Keratinocyte (primary cell): ENCODE data around the gene CTCF. TPM values are rescaled to one million over a fixed set of nuclear protein-coding genes. Genes with fewer than 3 reads are reported as not detected.

Experiments
- DNase-seq: peaks from one replicate; pipeline ENCODE4 v3.0.0-alpha.2; 2011; ENCODE audit warnings: low read depth, missing footprints, low spot score
- FAIRE-seq: peaks from 2 replicates; lab custom pipeline; 2011; peaks lifted over from hg19 to GRCh38; lab: Jason Lieb, UNC
- H2AFZ ChIP-seq: 2 replicates; pipeline ENCODE4 v1.6.0; 2012; ENCODE audit warnings: low read length, control low read depth, inconsistent platforms; ENCODE audit not compliant: control insufficient read depth
- H3K27ac ChIP-seq: 2 replicates; pipeline ENCODE4 v1.5.1; 2011; ENCODE audit warnings: low read length; ENCODE audit not compliant: control insufficient read depth, insufficient read depth
- H3K27me3 ChIP-seq: 3 replicates; pipeline ENCODE4 v1.6.0; 2011; ENCODE audit warnings: low read length; ENCODE audit not compliant: control insufficient read depth, insufficient read depth; ENCODE audit errors: extremely low read depth
- H3K36me3 ChIP-seq, 2 experiments: 2 replicates in 1 of 2; 3 replicates in 1 of 2; pipeline ENCODE4 v1.5.1; 2011; ENCODE audit warnings: low read length in 2 of 2, mild to moderate bottlenecking in 1 of 2; ENCODE audit not compliant: control insufficient read depth in 2 of 2, insufficient read depth in 2 of 2; ENCODE audit errors: extremely low read depth in 1 of 2
- H3K4me1 ChIP-seq: 3 replicates; pipeline ENCODE4 v1.5.1; 2011; ENCODE audit warnings: low read length; ENCODE audit not compliant: control insufficient read depth, insufficient read depth; ENCODE audit errors: extremely low read depth
- H3K4me2 ChIP-seq: 3 replicates; pipeline ENCODE4 v1.6.0; 2011; ENCODE audit warnings: low read depth, low read length; ENCODE audit not compliant: control insufficient read depth, insufficient read depth; ENCODE audit errors: extremely low read depth
- H3K4me3 ChIP-seq, 3 experiments: fragments of 200-600 bp in 1 of 3; sonication (generic) in 1 of 3; 2 replicates in 2 of 3; 3 replicates in 1 of 3; pipeline ENCODE4 v1.5.1; 2011 to 2016; ENCODE audit warnings: low read length in 3 of 3, mild to moderate bottlenecking in 3 of 3, control low read depth in 2 of 3, inconsistent platforms in 1 of 3, low read depth in 1 of 3, mixed read lengths in 1 of 3, mixed run types in 1 of 3, moderate library complexity in 1 of 3; ENCODE audit not compliant: control insufficient read depth in 2 of 3, insufficient read depth in 2 of 3; ENCODE audit errors: extremely low read depth in 1 of 3
- H3K79me2 ChIP-seq: 2 replicates; pipeline ENCODE4 v1.6.0; 2012; ENCODE audit warnings: low read length; ENCODE audit not compliant: control insufficient read depth, insufficient read depth
- H3K9ac ChIP-seq: 3 replicates; pipeline ENCODE4 v1.6.0; 2011; ENCODE audit warnings: low read length; ENCODE audit not compliant: control insufficient read depth, insufficient read depth; ENCODE audit errors: extremely low read depth
- H3K9me1 ChIP-seq: 3 replicates; pipeline ENCODE4 v1.6.0; 2011; ENCODE audit warnings: low read length; ENCODE audit not compliant: control insufficient read depth, insufficient read depth; ENCODE audit errors: extremely low read depth
- H3K9me3 ChIP-seq: 2 replicates; pipeline ENCODE4 v1.5.1; 2012; ENCODE audit warnings: low read depth, low read length; ENCODE audit not compliant: control insufficient read depth
- H4K20me1 ChIP-seq: 3 replicates; pipeline ENCODE4 v1.6.0; 2011; ENCODE audit warnings: low read length; ENCODE audit not compliant: control insufficient read depth, insufficient read depth; ENCODE audit errors: extremely low read depth
- EZH2 ChIP-seq: IDR thresholded peaks from one replicate; pipeline ENCODE4 v1.6.1; 2012; ENCODE audit warnings: inconsistent platforms, mild to moderate bottlenecking, low read length, moderate library complexity
- dilution Hi-C: fragments of 300-500 bp; cut with MboI; formaldehyde crosslinking; loops from one replicate; pipeline ENCODE4 v1.7.0; 2020; ENCODE audit warnings: low sequenced_read_pairs; ENCODE audit not compliant: extremely low pct_ligation_motif_present
- polyA plus RNA-seq, 5 experiments: library from polyadenylated mRNA; depleted of rRNA in 3 of 5; stranded (reverse) in 3 of 5; stranded (forward) in 1 of 5; unstranded in 1 of 5; fragments of >200 nt; gene quantifications; 1 replicate in 1 of 5; 2 replicates in 3 of 5; 3 replicates in 1 of 5; pipeline versions ENCODE4 v1.2.1 to v1.2.3, GENCODE V29; 2011 to 2012; ENCODE audit warnings: missing spikeins in 2 of 5, low read depth in 1 of 5, low replicate concordance in 1 of 5
- TF ChIP-seq, protein P1 (sequence below), 3 experiments: IDR thresholded peaks in 1 of 3; conservative IDR thresholded peaks in 1 of 3; optimal IDR thresholded peaks in 1 of 3; 2 replicates in 2 of 3; 3 replicates in 1 of 3; pipeline versions ENCODE3 to v1.5.1; 2011; ENCODE audit warnings: low read length in 3 of 3, mild to moderate bottlenecking in 3 of 3, moderate library complexity in 2 of 3, control low read depth in 1 of 3, inconsistent platforms in 1 of 3; ENCODE audit not compliant: insufficient read depth in 2 of 3; ENCODE audit errors: extremely low read depth in 1 of 3

The CTCF gene
- polyA plus RNA-seq, 1 donor (not counting 4 experiments of a cell fraction or from before 2014, with no cell fraction given), result 21.4 TPM

DNA sequence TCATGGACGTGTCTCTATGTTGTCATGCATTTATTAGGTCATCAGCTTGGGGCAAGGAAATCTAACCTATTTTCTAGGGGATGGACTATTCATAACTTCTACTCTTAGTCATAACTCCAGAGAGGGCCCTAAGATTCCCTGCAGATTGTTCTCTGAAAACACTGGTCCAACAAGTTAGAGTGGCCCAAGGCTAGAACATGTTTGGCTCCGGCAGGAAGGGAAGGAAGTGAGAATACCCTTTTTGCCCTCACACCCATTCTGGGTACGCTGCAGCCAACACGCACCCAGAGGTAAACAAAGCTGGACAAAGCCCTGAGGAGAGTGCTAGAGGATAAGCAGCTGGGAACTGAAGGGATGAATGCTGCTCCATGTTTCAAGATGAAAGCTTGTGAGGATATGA lies 114.2 kb downstream of the CTCF start:
- Histone ChIP-seq H3K36me3 (peaks cover 0 to 5% of the 10 kb centered on the region in 2 experiments), H2AFZ (no peak overlapping the region), H3K9ac (no peak overlapping the region), H3K9me3 (no peaks in the 10 kb centered on the region), H3K79me2 (no peaks in the 10 kb centered on the region), H3K4me3 (no peak overlapping the region), H3K4me1 (peaks cover 13% of the 10 kb centered on the region), H4K20me1 (no peaks in the 10 kb centered on the region), H3K27me3 (no peaks in the 10 kb centered on the region), H3K27ac (no peak overlapping the region), H3K4me2 (peak overlapping the region; percentile 1), H3K9me1 (no peaks in the 10 kb centered on the region)
- TF ChIP-seq, protein P1, sequence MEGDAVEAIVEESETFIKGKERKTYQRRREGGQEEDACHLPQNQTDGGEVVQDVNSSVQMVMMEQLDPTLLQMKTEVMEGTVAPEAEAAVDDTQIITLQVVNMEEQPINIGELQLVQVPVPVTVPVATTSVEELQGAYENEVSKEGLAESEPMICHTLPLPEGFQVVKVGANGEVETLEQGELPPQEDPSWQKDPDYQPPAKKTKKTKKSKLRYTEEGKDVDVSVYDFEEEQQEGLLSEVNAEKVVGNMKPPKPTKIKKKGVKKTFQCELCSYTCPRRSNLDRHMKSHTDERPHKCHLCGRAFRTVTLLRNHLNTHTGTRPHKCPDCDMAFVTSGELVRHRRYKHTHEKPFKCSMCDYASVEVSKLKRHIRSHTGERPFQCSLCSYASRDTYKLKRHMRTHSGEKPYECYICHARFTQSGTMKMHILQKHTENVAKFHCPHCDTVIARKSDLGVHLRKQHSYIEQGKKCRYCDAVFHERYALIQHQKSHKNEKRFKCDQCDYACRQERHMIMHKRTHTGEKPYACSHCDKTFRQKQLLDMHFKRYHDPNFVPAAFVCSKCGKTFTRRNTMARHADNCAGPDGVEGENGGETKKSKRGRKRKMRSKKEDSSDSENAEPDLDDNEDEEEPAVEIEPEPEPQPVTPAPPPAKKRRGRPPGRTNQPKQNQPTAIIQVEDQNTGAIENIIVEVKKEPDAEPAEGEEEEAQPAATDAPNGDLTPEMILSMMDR (optimal IDR thresholded peaks at IDR 0.05 in 1 of 3, IDR thresholded peaks at IDR 0.05 in 1 of 3, conservative IDR thresholded peaks at IDR 0.05 in 1 of 3; ENCODE audit: extremely low read depth in 1 of 3, insufficient read depth in 2 of 3, low read length in 3 of 3), result peak in 1 of 3 experiments; percentile 27
- no peak for TF ChIP-seq EZH2
- peak; percentile 73 for FAIRE-seq
- dilution Hi-C loops, result no loop called here
- no peak for DNase-seq

DNA sequence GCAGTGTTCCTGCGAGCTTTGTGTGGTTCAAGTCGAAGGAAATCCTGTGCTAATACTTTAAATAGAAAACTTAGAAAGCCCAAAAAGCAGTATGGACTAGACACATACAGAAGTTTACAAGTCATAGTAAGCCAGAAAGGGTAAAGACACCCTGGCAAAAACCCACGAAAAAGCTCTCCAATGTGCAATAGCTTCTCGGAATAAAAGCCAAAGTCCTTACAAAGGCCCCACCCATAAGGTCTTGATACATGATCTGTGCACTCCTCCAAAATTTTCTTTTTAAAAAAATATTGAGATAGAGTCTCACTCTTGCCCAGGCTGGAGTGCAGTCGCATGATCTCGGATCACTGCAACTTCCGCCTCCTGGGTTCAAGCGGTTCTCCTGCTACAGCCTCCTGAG lies 114.6 kb downstream of the CTCF start:
- no peak for TF ChIP-seq EZH2
- TF ChIP-seq, protein P1 (optimal IDR thresholded peaks at IDR 0.05 in 1 of 3, IDR thresholded peaks at IDR 0.05 in 1 of 3, conservative IDR thresholded peaks at IDR 0.05 in 1 of 3; ENCODE audit: extremely low read depth in 1 of 3, insufficient read depth in 2 of 3, low read length in 3 of 3), result no peak
- no peaks in the 10 kb centered on the region for H3K9me1 ChIP-seq
- peaks cover 13% of the 10 kb centered on the region for H3K4me1 ChIP-seq
- no peaks in the 10 kb centered on the region for H3K79me2 ChIP-seq
- DNase-seq (no peak), FAIRE-seq (no peak)
- H3K4me2 ChIP-seq, result peak overlapping the region; percentile 1
- H2AFZ ChIP-seq, result no peak overlapping the region
- no peak overlapping the region for H3K4me3 ChIP-seq
- H3K36me3 ChIP-seq, result peaks cover 0 to 5% of the 10 kb centered on the region in 2 experiments
- no peak overlapping the region for H3K9ac ChIP-seq
- no peaks in the 10 kb centered on the region for H3K27me3 ChIP-seq
- dilution Hi-C loops, result no loop called here
- no peak overlapping the region for H3K27ac ChIP-seq
- no peaks in the 10 kb centered on the region for H4K20me1 ChIP-seq
- H3K9me3 ChIP-seq, result no peaks in the 10 kb centered on the region
